Inferior parietal cortex (tissue), 1 donor: ENCODE data around the gene TRABD2A.

Experiments used
- DNase-seq: peaks from one replicate; pipeline ENCODE4 v3.0.0-alpha.2; 2016; ENCODE audit errors: extremely low spot score

Gene TRABD2A

GRCh38 chr2:84817239-84817655 is 63.6 kb downstream of the TRABD2A start:
- DNase-seq, result no peak

GRCh38 chr2:84816426-84817026 is 64.4 kb downstream of the TRABD2A start:
- DNase-seq, result no peak

GRCh38 chr2:84815146-84815545 is 65.7 kb downstream of the TRABD2A start:
- DNase-seq, result no peak

- no peak for DNase-seq
These were observed 68.9 kb downstream of the TRABD2A start for GRCh38 chr2:84811839-84812431.

- DNase-seq, result no peak
These were observed 72.6 kb downstream of the TRABD2A start for GRCh38 chr2:84808279-84808678.

GRCh38 chr2:84807063-84807485 is 73.8 kb downstream of the TRABD2A start:
- no peak for DNase-seq

- DNase-seq, result no peak
These were observed 75.5 kb downstream of the TRABD2A start for GRCh38 chr2:84805250-84805958.

- no peak for DNase-seq
These were observed 79.1 kb downstream of the TRABD2A start for GRCh38 chr2:84801811-84802210.

GRCh38 chr2:84800194-84800805 is 80.6 kb downstream of the TRABD2A start:
- no peak for DNase-seq

GRCh38 chr2:84799772-84800171 is 81.1 kb downstream of the TRABD2A start:
- DNase-seq, result no peak

- peak; percentile 9 for DNase-seq
These were observed 83.6 kb downstream of the TRABD2A start for GRCh38 chr2:84797271-84797670.

- no peak for DNase-seq
These were observed 84.1 kb downstream of the TRABD2A start for GRCh38 chr2:84796798-84797197.

GRCh38 chr2:84793641-84794040 is 87.2 kb downstream of the TRABD2A start:
- DNase-seq, result no peak

GRCh38 chr2:84792856-84793522 is 87.9 kb downstream of the TRABD2A start:
- no peak for DNase-seq

- DNase-seq, result no peak
These were observed 92.4 kb downstream of the TRABD2A start for GRCh38 chr2:84788498-84788897.

GRCh38 chr2:84788027-84788426 is 92.9 kb downstream of the TRABD2A start:
- no peak for DNase-seq

GRCh38 chr2:84786601-84787000 is 94.3 kb downstream of the TRABD2A start:
- DNase-seq, result no peak

GRCh38 chr2:84785950-84786349 is 94.9 kb downstream of the TRABD2A start:
- no peak for DNase-seq

- DNase-seq, result no peak
These were observed 98.0 kb downstream of the TRABD2A start for GRCh38 chr2:84782717-84783442.

GRCh38 chr2:84781942-84782716 is 98.8 kb downstream of the TRABD2A start:
- no peak for DNase-seq

- DNase-seq, result no peak
These were observed 101.1 kb downstream of the TRABD2A start for GRCh38 chr2:84779781-84780180.
